KMS-11 (cell line): ENCODE measurements around the gene ATMIN.

ENCODE experiments used
- H2AFZ ChIP-seq: fragments of 200-600 bp; sonication (generic); 2 replicates; pipeline ENCODE4 v1.6.1; 2016; ENCODE audit warnings: antibody characterized with exemption, mixed run types, low read depth
- H3K27ac ChIP-seq: fragments of 200-600 bp; sonication (generic); 2 replicates; pipeline ENCODE4 v1.6.1; 2016; ENCODE audit warnings: mild to moderate bottlenecking, mixed run types
- H3K27me3 ChIP-seq: fragments of 200-600 bp; sonication (generic); 2 replicates; pipeline ENCODE4 v1.6.1; 2017; ENCODE audit warnings: mild to moderate bottlenecking, low read depth, mixed run types, moderate library complexity; ENCODE audit not compliant: insufficient read depth
- H3K36me3 ChIP-seq: fragments of 200-600 bp; sonication (generic); 2 replicates; pipeline ENCODE4 v1.6.1; 2017; ENCODE audit warnings: mild to moderate bottlenecking, mixed run types; ENCODE audit not compliant: insufficient read depth
- H3K4me1 ChIP-seq: fragments of 200-600 bp; sonication (generic); 2 replicates; pipeline ENCODE4 v1.6.1; 2016; ENCODE audit warnings: mild to moderate bottlenecking, low read depth, mixed run types; ENCODE audit not compliant: poor library complexity, severe bottlenecking
- H3K4me2 ChIP-seq: fragments of 200-600 bp; sonication (generic); 2 replicates; pipeline ENCODE4 v1.7.0; 2016; ENCODE audit warnings: mild to moderate bottlenecking, mixed run types
- H3K4me3 ChIP-seq: fragments of 200-600 bp; sonication (generic); IDR thresholded peaks from 2 replicates; pipeline ENCODE4 v1.6.1; 2017; ENCODE audit warnings: low read depth, low read length, mixed read lengths; ENCODE audit not compliant: insufficient read depth
- H3K79me2 ChIP-seq: fragments of 200-600 bp; sonication (generic); 2 replicates; pipeline ENCODE4 v1.6.1; 2016; ENCODE audit warnings: low read depth, mixed run types; ENCODE audit not compliant: insufficient read depth
- H3K9ac ChIP-seq: fragments of 200-600 bp; sonication (generic); 2 replicates; pipeline ENCODE4 v1.6.1; 2016; ENCODE audit warnings: mild to moderate bottlenecking, mixed run types
- H4K20me1 ChIP-seq: fragments of 200-600 bp; sonication (generic); 2 replicates; pipeline ENCODE4 v1.6.1; 2016; ENCODE audit warnings: mild to moderate bottlenecking, mixed run types; ENCODE audit not compliant: insufficient read depth
- CTCF ChIP-seq: fragments of 200-600 bp; sonication (generic); conservative IDR thresholded peaks from 2 replicates; pipeline ENCODE4 v1.6.1; 2017; ENCODE audit warnings: low read depth, mild to moderate bottlenecking, antibody characterized with exemption, low read length, moderate library complexity, mixed read lengths

The ATMIN gene

GRCh38 chr16:81040842-81041241 is 5.2 kb downstream of the ATMIN start:
- Histone ChIP-seq H3K9ac (no peak overlapping the region), H3K4me3 (no peak overlapping the region), H2AFZ (no peak overlapping the region), H3K4me2 (no peak overlapping the region), H3K36me3 (peaks cover 6% of the 10 kb centered on the region; the same call in 1 of the 2 replicates), H3K27me3 (no peaks in the 10 kb centered on the region), H3K27ac (no peak overlapping the region), H4K20me1 (no peaks in the 10 kb centered on the region), H3K79me2 (peaks cover 25% of the 10 kb centered on the region; the same call in 1 of the 2 replicates), H3K4me1 (peaks cover 11% of the 10 kb centered on the region)
- no peak for TF ChIP-seq CTCF

GRCh38 chr16:81041696-81042095 is 6.1 kb downstream of the ATMIN start:
- Histone ChIP-seq H3K79me2 (peaks cover 22% of the 10 kb centered on the region; the same call in 1 of the 2 replicates), H3K27me3 (no peaks in the 10 kb centered on the region), H3K4me2 (no peak overlapping the region), H4K20me1 (no peaks in the 10 kb centered on the region), H3K27ac (no peak overlapping the region), H3K36me3 (peaks cover 6% of the 10 kb centered on the region; the same call in 1 of the 2 replicates), H2AFZ (no peak overlapping the region), H3K9ac (no peak overlapping the region), H3K4me1 (peaks cover 11% of the 10 kb centered on the region), H3K4me3 (no peak overlapping the region)
- no peak for TF ChIP-seq CTCF

GRCh38 chr16:81042821-81043220 is 7.2 kb downstream of the ATMIN start:
- H3K4me2 ChIP-seq, result no peak overlapping the region
- peaks cover 6% of the 10 kb centered on the region; the same call in 1 of the 2 replicates for H3K36me3 ChIP-seq
- no peak overlapping the region for H2AFZ ChIP-seq
- H3K27me3 ChIP-seq, result no peaks in the 10 kb centered on the region
- no peak overlapping the region for H3K27ac ChIP-seq
- no peaks in the 10 kb centered on the region for H4K20me1 ChIP-seq
- no peak overlapping the region for H3K9ac ChIP-seq
- H3K4me1 ChIP-seq, result no peaks in the 10 kb centered on the region
- no peak for TF ChIP-seq CTCF
- H3K79me2 ChIP-seq, result peaks cover 11% of the 10 kb centered on the region; the same call in 1 of the 2 replicates
- H3K4me3 ChIP-seq, result no peak overlapping the region

- H3K9ac ChIP-seq, result no peak overlapping the region
- TF ChIP-seq CTCF, result no peak
- no peaks in the 10 kb centered on the region for H3K79me2 ChIP-seq
- no peaks in the 10 kb centered on the region for H3K27me3 ChIP-seq
- no peak overlapping the region for H3K4me2 ChIP-seq
- no peak overlapping the region for H2AFZ ChIP-seq
- H3K4me1 ChIP-seq, result no peaks in the 10 kb centered on the region
- no peak overlapping the region for H3K4me3 ChIP-seq
- H3K36me3 ChIP-seq, result no peaks in the 10 kb centered on the region
- no peak overlapping the region for H3K27ac ChIP-seq
- no peaks in the 10 kb centered on the region for H4K20me1 ChIP-seq
Observed at GRCh38 chr16:81053761-81054160, 18.1 kb downstream of the ATMIN start.
